SK-N-MC (cell line): ENCODE results near the gene GJA10.

Experiments
- EZH2 ChIP-seq: fragments of 200-600 bp; sonication (generic); IDR thresholded peaks from one replicate; pipeline ENCODE4 v1.6.1; 2017; ENCODE audit warnings: antibody characterized with exemption
- POLR2AphosphoS5 ChIP-seq: IDR thresholded peaks from 2 replicates; pipeline ENCODE4 v1.6.1; 2012; ENCODE audit warnings: mild to moderate bottlenecking, low read depth, low read length, borderline replicate concordance

- TF ChIP-seq EZH2: no peak
- no peak for TF ChIP-seq POLR2AphosphoS5
Observed at GRCh38 chr6:89925826-89926225, 31.6 kb downstream of the GJA10 start.
